Measurements from ENCODE around the gene ATF5. TPM values are rescaled to one million over a fixed set of nuclear protein-coding genes. Genes with fewer than 3 reads are reported as not detected.

Gene ATF5
- total and polyA plus RNA-seq, 10 of the 15 experiments (the other 5 are each of a cell fraction or from before 2014, with no cell fraction given) = 9.1 to 133 (median 24.0) TPM

DNA sequence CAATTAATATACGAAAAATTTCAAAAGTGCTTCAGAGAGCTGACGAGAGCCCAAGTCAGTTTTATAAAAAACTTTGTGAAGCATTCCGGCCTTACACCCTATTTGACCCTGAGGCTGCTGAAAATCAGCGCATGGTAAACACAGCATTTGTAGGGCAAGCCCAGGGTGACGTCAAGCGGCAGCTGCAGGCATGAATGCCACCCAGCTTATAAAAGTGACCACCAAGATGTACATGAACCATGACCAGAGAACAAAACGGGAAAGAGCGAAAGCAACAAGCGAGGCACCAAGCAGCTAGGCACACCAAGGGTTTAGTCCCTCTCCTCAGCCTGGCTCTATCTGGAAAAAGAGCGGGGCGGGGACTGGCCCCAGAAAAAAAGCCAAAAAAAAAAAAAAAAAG, 25.9 kb downstream of the ATF5 start:
- FAIRE-seq (no peak), ATAC-seq (no peak), DNase-seq (ENCODE audit: low read depth, low spot score) (no peak)
- CTCF ChIA-PET = interaction anchor here (2.1 kb wide), 1 partner anchor 17 kb away, joined by 9 read pairs; no protein-coding TSS in a partner anchor
- Histone ChIP-seq H3K79me2 (ENCODE audit: control insufficient read depth, insufficient read depth, low read length) (no peaks in the 10 kb centered on the region), H3K9ac (ENCODE audit: control insufficient read depth, insufficient read depth, low read length) (no peak overlapping the region), H2AFZ (ENCODE audit: control insufficient read depth, low read depth, low read length) (no peak overlapping the region), H3K36me3 (ENCODE audit: control insufficient read depth in 2 of 2, insufficient read depth in 2 of 2, low read length in 1 of 2) (no peaks in the 10 kb centered on the region), H3K4me1 (ENCODE audit: control insufficient read depth, insufficient read depth, low read length) (peaks cover 17% of the 10 kb centered on the region), H3K9me3 (replicated peaks; ENCODE audit: control insufficient read depth, insufficient read depth, low read length) (no peaks in the 10 kb centered on the region), H3K27me3 (replicated peaks in 1 of 2; ENCODE audit: control insufficient read depth in 2 of 2, insufficient read depth in 2 of 2, low read length in 1 of 2) (no peaks in the 10 kb centered on the region; a peak in 1 of 4 replicates), H3K27ac (ENCODE audit: control insufficient read depth, insufficient read depth) (no peak overlapping the region), H3K4me3 (no peak overlapping the region), H3K4me2 (ENCODE audit: control insufficient read depth, insufficient read depth) (no peak overlapping the region), H4K20me1 (ENCODE audit: control insufficient read depth, insufficient read depth) (no peaks in the 10 kb centered on the region)
- intact Hi-C loops (cut with micrococcal nuclease; ENCODE audit: unreplicated experiment) = no loop called here
- SMC1A ChIA-PET (ENCODE audit: uncharacterized antibody, unreplicated experiment) = interaction anchor here (0.8 to 1.6 kb wide), 3 partner anchors 17 to 27 kb away, joined by 3 to 4 read pairs (median 3); no protein-coding TSS in a partner anchor
- POLR2A ChIA-PET = no interaction called here
- in situ Hi-C loops (cut with MboI) = no loop called here
- 69% methylated on average over 11 of the region's 11 CpGs for WGBS (ENCODE audit: insufficient coverage, insufficient replicate concordance, low lambda C conversion rate, missing lambda C conversion rate)
- RAD21 ChIA-PET (ENCODE audit: unreplicated experiment) = no interaction called here
- TF ChIP-seq RCOR1 (conservative IDR thresholded peaks at IDR 0.05; ENCODE audit: low read depth, low read length) (no peak), FOS (IDR thresholded peaks at IDR 0.05; ENCODE audit: borderline replicate concordance, extremely low read depth, insufficient read length) (no peak), NRF1 (conservative IDR thresholded peaks at IDR 0.05; ENCODE audit: low read depth, low read length) (no peak)
- TF ChIP-seq, protein P1, sequence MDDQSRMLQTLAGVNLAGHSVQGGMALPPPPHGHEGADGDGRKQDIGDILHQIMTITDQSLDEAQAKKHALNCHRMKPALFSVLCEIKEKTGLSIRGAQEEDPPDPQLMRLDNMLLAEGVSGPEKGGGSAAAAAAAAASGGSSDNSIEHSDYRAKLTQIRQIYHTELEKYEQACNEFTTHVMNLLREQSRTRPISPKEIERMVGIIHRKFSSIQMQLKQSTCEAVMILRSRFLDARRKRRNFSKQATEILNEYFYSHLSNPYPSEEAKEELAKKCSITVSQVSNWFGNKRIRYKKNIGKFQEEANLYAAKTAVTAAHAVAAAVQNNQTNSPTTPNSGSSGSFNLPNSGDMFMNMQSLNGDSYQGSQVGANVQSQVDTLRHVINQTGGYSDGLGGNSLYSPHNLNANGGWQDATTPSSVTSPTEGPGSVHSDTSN (IDR thresholded peaks at IDR 0.05; ENCODE audit: insufficient replicate concordance, low read depth, low read length) = no peak
- BruUV-seq (replicated peaks) = no TSS peak

DNA sequence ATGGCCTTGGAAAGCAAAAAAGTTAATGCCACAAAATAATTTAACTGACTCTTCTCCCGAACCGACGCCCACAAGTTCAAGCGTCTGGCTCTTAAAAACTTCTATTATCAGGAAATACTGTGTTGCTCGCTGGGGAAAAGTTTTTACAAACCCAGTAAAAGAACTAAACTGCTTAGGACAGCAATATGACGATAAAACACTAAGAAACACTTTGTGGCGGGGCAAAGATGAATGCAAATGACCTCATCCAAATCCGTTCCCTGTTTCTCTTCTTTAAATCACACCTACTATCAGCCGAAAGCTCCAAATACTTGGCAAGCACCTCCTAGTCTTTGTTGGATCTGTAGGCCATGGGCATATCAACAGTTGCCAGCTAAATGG, 27.1 kb downstream of the ATF5 start:
- ATAC-seq (no peak), FAIRE-seq (no peak), DNase-seq (ENCODE audit: low read depth, low spot score) (no peak)
- CTCF ChIA-PET = no interaction called here
- H3K4me2 ChIP-seq (ENCODE audit: control insufficient read depth, insufficient read depth) = no peak overlapping the region
- 61% methylated on average over 9 of the region's 9 CpGs for WGBS (ENCODE audit: insufficient coverage, insufficient replicate concordance, low lambda C conversion rate, missing lambda C conversion rate)
- no peak overlapping the region for H2AFZ ChIP-seq (ENCODE audit: control insufficient read depth, low read depth, low read length)
- no peaks in the 10 kb centered on the region for H4K20me1 ChIP-seq (ENCODE audit: control insufficient read depth, insufficient read depth)
- POLR2A ChIA-PET = no interaction called here
- no peaks in the 10 kb centered on the region for H3K79me2 ChIP-seq (ENCODE audit: control insufficient read depth, insufficient read depth, low read length)
- H3K36me3 ChIP-seq (ENCODE audit: control insufficient read depth in 2 of 2, insufficient read depth in 2 of 2, low read length in 1 of 2) = no peaks in the 10 kb centered on the region
- H3K27me3 ChIP-seq (replicated peaks in 1 of 2; ENCODE audit: control insufficient read depth in 2 of 2, insufficient read depth in 2 of 2, low read length in 1 of 2) = no peaks in the 10 kb centered on the region; a peak in 1 of 4 replicates
- H3K9ac ChIP-seq (ENCODE audit: control insufficient read depth, insufficient read depth, low read length) = no peak overlapping the region
- no peak overlapping the region for H3K27ac ChIP-seq (ENCODE audit: control insufficient read depth, insufficient read depth)
- no peak overlapping the region for H3K4me3 ChIP-seq
- RAD21 ChIA-PET (ENCODE audit: unreplicated experiment) = no interaction called here
- peaks cover 17% of the 10 kb centered on the region for H3K4me1 ChIP-seq (ENCODE audit: control insufficient read depth, insufficient read depth, low read length)
- H3K9me3 ChIP-seq (replicated peaks; ENCODE audit: control insufficient read depth, insufficient read depth, low read length) = no peaks in the 10 kb centered on the region
- in situ Hi-C loops (cut with MboI) = no loop called here
- SMC1A ChIA-PET (ENCODE audit: uncharacterized antibody, unreplicated experiment) = interaction anchor here (1.5 kb wide), 1 partner anchor 29 kb away, joined by 3 read pairs; no protein-coding TSS in a partner anchor
- intact Hi-C loops (cut with micrococcal nuclease; ENCODE audit: unreplicated experiment) = no loop called here
- BruUV-seq (replicated peaks) = no TSS peak
- TF ChIP-seq, protein P2, sequence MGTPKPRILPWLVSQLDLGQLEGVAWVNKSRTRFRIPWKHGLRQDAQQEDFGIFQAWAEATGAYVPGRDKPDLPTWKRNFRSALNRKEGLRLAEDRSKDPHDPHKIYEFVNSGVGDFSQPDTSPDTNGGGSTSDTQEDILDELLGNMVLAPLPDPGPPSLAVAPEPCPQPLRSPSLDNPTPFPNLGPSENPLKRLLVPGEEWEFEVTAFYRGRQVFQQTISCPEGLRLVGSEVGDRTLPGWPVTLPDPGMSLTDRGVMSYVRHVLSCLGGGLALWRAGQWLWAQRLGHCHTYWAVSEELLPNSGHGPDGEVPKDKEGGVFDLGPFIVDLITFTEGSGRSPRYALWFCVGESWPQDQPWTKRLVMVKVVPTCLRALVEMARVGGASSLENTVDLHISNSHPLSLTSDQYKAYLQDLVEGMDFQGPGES (IDR thresholded peaks at IDR 0.05) = no peak
- no peak for TF ChIP-seq GATAD2B (conservative IDR thresholded peaks at IDR 0.05; ENCODE audit: low read depth)
- no peak for TF ChIP-seq CREB1 (IDR thresholded peaks at IDR 0.05; ENCODE audit: low read depth)
- TF ChIP-seq SMAD1 (IDR thresholded peaks at IDR 0.05; ENCODE audit: low read depth, partially characterized antibody) = no peak
- TF ChIP-seq SREBF1 (IDR thresholded peaks at IDR 0.05; ENCODE audit: low read length) = no peak
- TF ChIP-seq, protein P3, sequence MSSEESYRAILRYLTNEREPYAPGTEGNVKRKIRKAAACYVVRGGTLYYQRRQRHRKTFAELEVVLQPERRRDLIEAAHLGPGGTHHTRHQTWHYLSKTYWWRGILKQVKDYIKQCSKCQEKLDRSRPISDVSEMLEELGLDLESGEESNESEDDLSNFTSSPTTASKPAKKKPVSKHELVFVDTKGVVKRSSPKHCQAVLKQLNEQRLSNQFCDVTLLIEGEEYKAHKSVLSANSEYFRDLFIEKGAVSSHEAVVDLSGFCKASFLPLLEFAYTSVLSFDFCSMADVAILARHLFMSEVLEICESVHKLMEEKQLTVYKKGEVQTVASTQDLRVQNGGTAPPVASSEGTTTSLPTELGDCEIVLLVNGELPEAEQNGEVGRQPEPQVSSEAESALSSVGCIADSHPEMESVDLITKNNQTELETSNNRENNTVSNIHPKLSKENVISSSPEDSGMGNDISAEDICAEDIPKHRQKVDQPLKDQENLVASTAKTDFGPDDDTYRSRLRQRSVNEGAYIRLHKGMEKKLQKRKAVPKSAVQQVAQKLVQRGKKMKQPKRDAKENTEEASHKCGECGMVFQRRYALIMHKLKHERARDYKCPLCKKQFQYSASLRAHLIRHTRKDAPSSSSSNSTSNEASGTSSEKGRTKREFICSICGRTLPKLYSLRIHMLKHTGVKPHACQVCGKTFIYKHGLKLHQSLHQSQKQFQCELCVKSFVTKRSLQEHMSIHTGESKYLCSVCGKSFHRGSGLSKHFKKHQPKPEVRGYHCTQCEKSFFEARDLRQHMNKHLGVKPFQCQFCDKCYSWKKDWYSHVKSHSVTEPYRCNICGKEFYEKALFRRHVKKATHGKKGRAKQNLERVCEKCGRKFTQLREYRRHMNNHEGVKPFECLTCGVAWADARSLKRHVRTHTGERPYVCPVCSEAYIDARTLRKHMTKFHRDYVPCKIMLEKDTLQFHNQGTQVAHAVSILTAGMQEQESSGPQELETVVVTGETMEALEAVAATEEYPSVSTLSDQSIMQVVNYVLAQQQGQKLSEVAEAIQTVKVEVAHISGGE (CRISPR knock-in tag; IDR thresholded peaks at IDR 0.05) = no peak
